ENCODE results near the gene HES7. TPM values are rescaled to one million over a fixed set of nuclear protein-coding genes. Genes with fewer than 3 reads are reported as not detected.
"Not testable (repeated sequence)": the region's sequence is repeated elsewhere in the genome, so short reads cannot be mapped to it uniquely, and the experiment has no call there.

The HES7 gene
- total RNA-seq, 1 donor from 2014 or later = 0.35 TPM

- no peak for DNase-seq (ENCODE audit: low read depth)
- no peak for TF ChIP-seq CTCF (conservative IDR thresholded peaks at IDR 0.05; ENCODE audit: low read depth, low read length)
- no peak overlapping the region for H3K4me3 ChIP-seq (ENCODE audit: low read depth, low read length)
These were observed 42.0 kb downstream of the HES7 start for GRCh38 chr17:8081876-8082275.

DNA sequence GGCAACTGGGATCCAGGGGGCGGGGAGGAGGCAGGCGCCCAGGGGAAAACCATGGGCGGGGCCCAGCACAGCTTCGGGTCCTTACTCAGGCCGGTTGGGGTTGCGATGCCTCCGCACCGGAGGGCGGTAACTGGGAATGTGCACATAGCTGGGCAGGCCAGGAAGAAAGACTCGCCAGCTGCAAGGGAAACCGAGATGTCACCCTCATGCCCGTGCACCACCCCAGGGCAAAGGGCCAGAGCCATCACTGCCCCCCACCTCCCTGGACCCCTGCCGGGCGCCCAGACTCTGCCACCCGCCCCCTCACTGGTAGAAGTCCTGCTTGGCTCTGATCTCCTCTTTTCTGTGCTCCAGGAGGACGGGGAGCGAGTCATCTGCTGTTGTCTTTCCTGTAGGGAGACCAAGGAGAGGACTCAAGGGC, 43.1 kb downstream of the HES7 start:
- no peak overlapping the region for H3K4me3 ChIP-seq (ENCODE audit: low read depth, low read length)
- DNase-seq (ENCODE audit: low read depth) = no peak
- TF ChIP-seq CTCF (conservative IDR thresholded peaks at IDR 0.05; ENCODE audit: low read depth, low read length) = no peak

- no peak overlapping the region for H3K4me3 ChIP-seq (ENCODE audit: low read depth, low read length)
- no peak for TF ChIP-seq CTCF (conservative IDR thresholded peaks at IDR 0.05; ENCODE audit: low read depth, low read length)
- no peak for DNase-seq (ENCODE audit: low read depth)
These were observed 43.6 kb downstream of the HES7 start for GRCh38 chr17:8080208-8080798.

DNA sequence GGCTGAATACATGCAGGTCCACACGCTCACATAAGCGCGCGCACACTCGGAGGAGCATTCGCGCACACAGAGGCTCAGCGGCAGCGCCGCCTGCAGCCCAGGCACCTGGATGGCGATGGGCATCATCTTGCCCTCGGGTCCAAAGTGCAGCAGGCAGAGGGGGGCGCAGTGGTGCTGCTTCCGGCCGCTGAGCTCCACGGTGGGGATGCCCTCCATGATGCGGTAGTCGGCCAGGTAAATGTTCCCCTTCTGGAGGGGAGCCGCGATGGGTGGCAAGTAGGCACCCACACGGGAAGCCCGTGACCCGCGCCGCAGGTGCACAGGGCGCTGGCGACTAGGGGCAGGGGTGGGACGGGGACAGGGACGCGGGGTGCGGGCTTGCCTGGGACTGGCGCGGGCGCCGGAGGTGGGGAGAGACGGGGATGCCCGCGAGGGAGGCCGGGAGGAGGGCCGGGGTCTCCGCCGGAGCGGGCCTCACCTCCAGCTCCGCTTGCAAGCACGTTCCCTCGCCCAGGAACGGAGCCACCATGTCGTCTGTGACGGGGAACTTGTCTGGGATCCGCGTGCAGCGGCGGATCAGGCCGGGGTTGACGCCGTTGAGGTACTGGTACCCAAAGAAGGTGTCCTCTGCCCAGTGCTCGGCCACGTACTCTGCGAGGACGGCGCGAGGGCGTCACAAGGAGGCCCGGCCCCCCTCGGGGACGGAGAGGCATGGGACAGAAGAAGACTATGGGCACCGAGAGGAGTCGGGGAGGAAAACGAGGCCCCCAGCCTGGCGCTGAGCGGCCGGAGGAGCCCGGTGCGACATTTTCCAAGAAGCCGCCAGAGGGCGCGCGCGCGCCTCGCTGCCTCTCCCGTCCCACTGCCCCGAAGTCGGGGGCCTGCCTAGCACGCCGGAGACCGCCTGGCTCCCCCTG, 44.4 kb downstream of the HES7 start:
- H3K4me3 ChIP-seq (ENCODE audit: low read depth, low read length) = peak overlapping the region; percentile 51
- DNase-seq (ENCODE audit: low read depth) = no peak
- TF ChIP-seq CTCF (conservative IDR thresholded peaks at IDR 0.05; ENCODE audit: low read depth, low read length) = peak; percentile 78

GRCh38 chr17:8077939-8078338, 46.0 kb downstream of the HES7 start:
- H3K4me3 ChIP-seq (ENCODE audit: low read depth, low read length); DNase-seq (ENCODE audit: low read depth): not testable (repeated sequence)

DNA sequence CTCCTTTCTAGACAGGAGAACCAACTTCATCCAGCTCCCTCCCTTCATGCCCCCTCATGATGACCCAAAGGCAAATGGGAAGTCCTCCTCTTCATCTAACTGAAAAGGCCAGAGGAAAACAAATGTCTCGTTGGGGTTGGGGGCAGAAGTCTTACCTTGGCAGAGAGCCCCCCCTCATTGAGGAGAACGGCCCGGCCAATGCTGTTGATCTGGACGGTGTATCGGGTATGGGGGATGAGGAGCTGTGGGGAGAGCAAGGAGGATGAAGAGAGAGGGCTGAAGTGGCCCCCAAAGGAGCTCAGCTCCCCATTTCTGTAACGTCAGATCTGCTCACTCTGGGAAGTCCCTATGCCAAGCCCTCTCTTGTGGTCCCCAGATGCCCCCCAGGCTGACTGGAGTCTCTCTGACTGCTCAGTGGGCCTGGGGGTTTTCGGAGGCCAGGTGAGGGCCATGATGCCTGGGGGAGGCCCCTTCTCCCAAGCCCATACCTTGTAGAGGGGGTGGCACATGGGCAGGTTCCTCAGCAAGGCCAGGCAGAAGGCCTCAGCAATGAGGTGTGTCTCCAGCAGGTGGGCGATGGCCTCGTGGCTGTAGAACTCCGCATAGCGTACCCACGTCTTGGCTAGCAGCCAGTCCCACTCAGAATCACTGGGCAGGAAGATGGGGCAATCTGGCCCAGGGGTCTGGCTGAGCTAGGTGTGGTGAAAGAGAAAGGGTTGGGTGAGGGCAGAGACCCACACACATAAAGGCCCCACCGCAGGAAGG, 47.2 kb downstream of the HES7 start:
- H3K4me3 ChIP-seq (ENCODE audit: low read depth, low read length) = no peak overlapping the region
- TF ChIP-seq CTCF (conservative IDR thresholded peaks at IDR 0.05; ENCODE audit: low read depth, low read length) = no peak
- no peak for DNase-seq (ENCODE audit: low read depth)
